Loucy (cell line): Measurements from ENCODE around the gene IL12RB2.

Source experiments
- CTCF ChIP-seq: fragments of 200-600 bp; sonication (generic); conservative IDR thresholded peaks from 2 replicates; pipeline ENCODE4 v1.5.1; 2014; ENCODE audit warnings: mild to moderate bottlenecking, antibody characterized with exemption, low read length
- EZH2phosphoT487 ChIP-seq: fragments of 200-600 bp; IDR thresholded peaks from 2 replicates; pipeline ENCODE4 v1.6.1; 2018; ENCODE audit warnings: antibody characterized with exemption, mild to moderate bottlenecking, moderate library complexity, borderline replicate concordance

GRCh38 chr1:67316180-67316902, 8.7 kb downstream of the IL12RB2 start:
- TF ChIP-seq CTCF = no peak
- TF ChIP-seq EZH2phosphoT487 = no peak
